Thyroid gland (tissue), 4 donors: Measurements from ENCODE around the gene ACSF3.

ENCODE experiments used
- POLR2A ChIP-seq, 2 donors: fragments of 450-650 bp; IDR thresholded peaks; one replicate each; pipeline ENCODE4 v1.6.1; 2017; ENCODE audit warnings: antibody characterized with exemption in 2 of 2, mild to moderate bottlenecking in 2 of 2, moderate library complexity in 1 of 2
- TF ChIP-seq, protein P1 (sequence below), 6 experiments: fragments of 200-600 bp in 3 of 6; fragments of 450-650 bp in 3 of 6; sonication (generic) in 3 of 6; IDR thresholded peaks; one replicate each; pipeline ENCODE4 v1.5.1; 2016 to 2019; ENCODE audit warnings: antibody characterized with exemption in 6 of 6, mild to moderate bottlenecking in 2 of 6, inconsistent platforms in 1 of 6, moderate library complexity in 1 of 6

DNA sequence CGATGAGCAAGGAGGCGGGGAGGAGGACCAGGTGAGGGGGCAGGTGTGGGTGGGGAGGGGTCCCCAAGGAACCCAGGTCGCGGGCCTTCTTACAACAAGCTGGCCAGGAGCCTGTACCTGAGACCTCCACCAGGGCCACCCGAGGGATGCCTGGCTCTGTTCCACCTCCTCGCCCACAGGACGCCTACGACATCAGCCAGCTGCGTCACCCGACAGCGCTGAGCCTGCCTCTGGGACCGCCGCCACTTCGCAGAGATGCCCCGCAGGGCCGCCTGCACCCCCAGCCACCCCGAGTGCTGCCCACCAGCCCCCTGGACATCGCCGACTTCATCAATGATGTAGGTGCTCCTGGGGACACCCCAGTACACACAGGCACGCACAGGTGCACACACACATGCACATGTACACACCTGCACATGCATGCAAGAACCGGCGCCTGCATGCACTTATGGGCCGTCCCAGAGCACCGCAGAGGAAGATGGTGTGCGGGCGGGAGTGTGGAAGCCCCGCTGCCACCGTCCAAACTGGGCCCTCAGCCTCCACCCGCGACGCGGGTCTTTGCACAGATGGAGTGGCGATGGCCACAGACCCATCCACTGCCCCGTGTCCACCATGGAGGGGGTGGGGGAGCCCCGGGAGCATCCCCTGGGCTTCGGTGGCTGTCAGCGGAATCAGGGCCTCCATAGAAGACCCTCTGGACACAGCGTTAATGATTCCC lies 100.1 kb downstream of the ACSF3 start:
- no peak for TF ChIP-seq POLR2A (IDR thresholded peaks at IDR 0.05)
- TF ChIP-seq, protein P1, sequence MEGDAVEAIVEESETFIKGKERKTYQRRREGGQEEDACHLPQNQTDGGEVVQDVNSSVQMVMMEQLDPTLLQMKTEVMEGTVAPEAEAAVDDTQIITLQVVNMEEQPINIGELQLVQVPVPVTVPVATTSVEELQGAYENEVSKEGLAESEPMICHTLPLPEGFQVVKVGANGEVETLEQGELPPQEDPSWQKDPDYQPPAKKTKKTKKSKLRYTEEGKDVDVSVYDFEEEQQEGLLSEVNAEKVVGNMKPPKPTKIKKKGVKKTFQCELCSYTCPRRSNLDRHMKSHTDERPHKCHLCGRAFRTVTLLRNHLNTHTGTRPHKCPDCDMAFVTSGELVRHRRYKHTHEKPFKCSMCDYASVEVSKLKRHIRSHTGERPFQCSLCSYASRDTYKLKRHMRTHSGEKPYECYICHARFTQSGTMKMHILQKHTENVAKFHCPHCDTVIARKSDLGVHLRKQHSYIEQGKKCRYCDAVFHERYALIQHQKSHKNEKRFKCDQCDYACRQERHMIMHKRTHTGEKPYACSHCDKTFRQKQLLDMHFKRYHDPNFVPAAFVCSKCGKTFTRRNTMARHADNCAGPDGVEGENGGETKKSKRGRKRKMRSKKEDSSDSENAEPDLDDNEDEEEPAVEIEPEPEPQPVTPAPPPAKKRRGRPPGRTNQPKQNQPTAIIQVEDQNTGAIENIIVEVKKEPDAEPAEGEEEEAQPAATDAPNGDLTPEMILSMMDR (IDR thresholded peaks at IDR 0.05), result no peak
